ENCODE measurements around the gene SPC24. TPM values are rescaled to one million over a fixed set of nuclear protein-coding genes. Genes with fewer than 3 reads are reported as not detected.

The SPC24 gene
- total RNA-seq, 1 experiment from 2014 or later = 59.2 TPM

GRCh38 chr19:11198769-11199424 lies 43.3 kb upstream of the SPC24 start:
- TF ChIP-seq EZH2 (IDR thresholded peaks at IDR 0.05; ENCODE audit: low read depth) = no peak
- no peak for TF ChIP-seq CTCF (conservative IDR thresholded peaks at IDR 0.05)
- H3K4me2 ChIP-seq = no peak overlapping the region
- no peaks in the 10 kb centered on the region for H3K9me2 ChIP-seq (ENCODE audit: insufficient read depth)
- H3K27ac ChIP-seq = no peak overlapping the region
- peaks cover 17% of the 10 kb centered on the region for H3K4me1 ChIP-seq (replicated peaks; ENCODE audit: insufficient read depth)
- H2AFZ ChIP-seq = no peak overlapping the region
- no peaks in the 10 kb centered on the region for H3K9me3 ChIP-seq (ENCODE audit: insufficient read depth, low read depth)
- H3F3A ChIP-seq (ENCODE audit: insufficient read depth, low read depth) = peaks cover 24% of the 10 kb centered on the region; the same call in 1 of the 2 replicates
- H3K79me2 ChIP-seq (ENCODE audit: low read depth) = no peaks in the 10 kb centered on the region
- CTCF ChIA-PET = interaction anchor here (0.6 kb wide), 1 partner anchor 43 kb away, joined by 3 read pairs; no protein-coding TSS in a partner anchor
- TSS peak; percentile 45 for BruUV-seq (replicated peaks)
- no peak overlapping the region for H3K4me3 ChIP-seq
- intact Hi-C loops (cut with micrococcal nuclease; ENCODE audit: unreplicated experiment) = loop anchor here (5.0 kb wide), 1 partner anchor 42 kb away; the partner anchor contains the start of gene SPC24
- POLR2A ChIA-PET (ENCODE audit: unreplicated experiment) = interaction anchor here (0.7 kb wide), 1 partner anchor 32 kb away, joined by 10 read pairs; no protein-coding TSS in a partner anchor
- no peak for DNase-seq
- H3K36me3 ChIP-seq (ENCODE audit: low read depth) = no peaks in the 10 kb centered on the region
- no peaks in the 10 kb centered on the region for H4K20me1 ChIP-seq (ENCODE audit: insufficient read depth)
- no peaks in the 10 kb centered on the region for H3K27me3 ChIP-seq (ENCODE audit: insufficient read depth, low read depth)

GRCh38 chr19:11198175-11198534 lies 42.6 kb upstream of the SPC24 start:
- peak overlapping the region; percentile 76; the same call in 1 of the 2 replicates for H3K4me3 ChIP-seq
- no peak for TF ChIP-seq CTCF (conservative IDR thresholded peaks at IDR 0.05)
- TF ChIP-seq EZH2 (IDR thresholded peaks at IDR 0.05; ENCODE audit: low read depth) = no peak
- DNase-seq = no peak
- H3K36me3 ChIP-seq (ENCODE audit: low read depth) = no peaks in the 10 kb centered on the region
- H3K27ac ChIP-seq = peak overlapping the region; percentile 37
- peak overlapping the region; percentile 94 for H3K4me2 ChIP-seq
- H3F3A ChIP-seq (ENCODE audit: insufficient read depth, low read depth) = peaks cover 24% of the 10 kb centered on the region; the same call in 1 of the 2 replicates
- H3K9me2 ChIP-seq (ENCODE audit: insufficient read depth) = no peaks in the 10 kb centered on the region
- intact Hi-C loops (cut with micrococcal nuclease; ENCODE audit: unreplicated experiment) = loop anchor here (5.0 kb wide), 1 partner anchor 41 kb away; the partner anchor contains the start of gene SPC24
- BruUV-seq (replicated peaks) = no TSS peak
- ChIA-PET CTCF (interaction anchor here (0.6 kb wide), 1 partner anchor 44 kb away, joined by 3 read pairs; no protein-coding TSS in a partner anchor), POLR2A (ENCODE audit: unreplicated experiment) (interaction anchor here (0.6 to 0.7 kb wide), 3 partner anchors 33 to 182 kb away, joined by 4 to 10 read pairs (median 5); no protein-coding TSS in a partner anchor)
- H3K79me2 ChIP-seq (ENCODE audit: low read depth) = no peaks in the 10 kb centered on the region
- H3K9me3 ChIP-seq (ENCODE audit: insufficient read depth, low read depth) = no peaks in the 10 kb centered on the region
- peaks cover 10% of the 10 kb centered on the region; the same call in 1 of the 2 replicates for H3K4me1 ChIP-seq (replicated peaks; ENCODE audit: insufficient read depth)
- no peaks in the 10 kb centered on the region for H4K20me1 ChIP-seq (ENCODE audit: insufficient read depth)
- no peaks in the 10 kb centered on the region for H3K27me3 ChIP-seq (ENCODE audit: insufficient read depth, low read depth)
- H2AFZ ChIP-seq = no peak overlapping the region

GRCh38 chr19:11197291-11198174 lies 42.0 kb upstream of the SPC24 start, which contains the start of gene KANK2:
TSS of gene KANK2 (minus strand) at chr19:11197545. CDS start at chr19:11194511, 3,034 bp downstream.
- H3K27ac ChIP-seq = peak within 1 kb of the TSS; percentile 37
- no peaks in the 10 kb centered on the region for H3K36me3 ChIP-seq (ENCODE audit: low read depth)
- DNase-seq = peak; percentile 84 to 95
- intact Hi-C loops (cut with micrococcal nuclease; ENCODE audit: unreplicated experiment) = loop anchor here (2.0 to 5.0 kb wide), 2 partner anchors 40 to 55 kb away; partner anchors contain the start of gene SPC24
- peak within 1 kb of the TSS; percentile 76 for H3K4me3 ChIP-seq
- ChIA-PET CTCF (no interaction called here), POLR2A (ENCODE audit: unreplicated experiment) (interaction anchor here (0.6 to 0.7 kb wide), 2 partner anchors 58 to 183 kb away, joined by 4 to 5 read pairs; no protein-coding TSS in a partner anchor)
- peaks cover 30% of the 10 kb centered on the region; the same call in 1 of the 2 replicates for H3F3A ChIP-seq (ENCODE audit: insufficient read depth, low read depth)
- no peaks in the 10 kb centered on the region for H3K27me3 ChIP-seq (ENCODE audit: insufficient read depth, low read depth)
- H3K4me1 ChIP-seq (replicated peaks; ENCODE audit: insufficient read depth) = 0 out of 2 replicates have a peak, but pooled peaks cover 6% of the 10 kb centered on the region
- H3K4me2 ChIP-seq = peak within 1 kb of the TSS; percentile 94
- no peaks in the 10 kb centered on the region for H3K79me2 ChIP-seq (ENCODE audit: low read depth)
- BruUV-seq (replicated peaks) = no TSS peak
- H3K9me2 ChIP-seq (ENCODE audit: insufficient read depth) = no peaks in the 10 kb centered on the region
- H2AFZ ChIP-seq = peak within 1 kb of the TSS; percentile 89
- no peaks in the 10 kb centered on the region for H3K9me3 ChIP-seq (ENCODE audit: insufficient read depth, low read depth)
- TF ChIP-seq CTCF (conservative IDR thresholded peaks at IDR 0.05) (no peak; the same call in 1 of the 2 replicates), EZH2 (IDR thresholded peaks at IDR 0.05; ENCODE audit: low read depth) (no peak)
- no peaks in the 10 kb centered on the region for H4K20me1 ChIP-seq (ENCODE audit: insufficient read depth)

Measured in PC-9 (cell line).